ENCODE measurements around the gene CCM2L.

DNA sequence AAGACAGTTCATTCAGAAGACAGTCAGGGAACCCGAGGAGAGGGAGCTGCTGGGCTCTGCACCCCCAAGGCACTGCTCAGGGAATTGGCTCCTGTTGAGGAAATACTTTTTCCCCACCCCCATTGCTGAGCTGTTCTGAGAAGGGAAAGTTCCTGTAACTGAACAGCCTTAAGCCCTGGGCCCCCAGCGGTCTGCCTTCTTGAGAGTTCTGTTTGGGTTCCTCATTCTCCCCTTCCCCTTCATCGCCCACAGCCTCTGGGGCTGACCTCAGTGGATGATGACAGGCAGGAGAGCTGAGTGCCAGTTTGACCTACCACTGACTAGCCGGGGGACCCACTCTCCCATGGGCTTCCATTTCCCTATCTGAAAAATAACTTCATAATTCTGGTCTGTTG, 52.5 kb downstream of the CCM2L start:
- TF ChIP-seq, protein P1, sequence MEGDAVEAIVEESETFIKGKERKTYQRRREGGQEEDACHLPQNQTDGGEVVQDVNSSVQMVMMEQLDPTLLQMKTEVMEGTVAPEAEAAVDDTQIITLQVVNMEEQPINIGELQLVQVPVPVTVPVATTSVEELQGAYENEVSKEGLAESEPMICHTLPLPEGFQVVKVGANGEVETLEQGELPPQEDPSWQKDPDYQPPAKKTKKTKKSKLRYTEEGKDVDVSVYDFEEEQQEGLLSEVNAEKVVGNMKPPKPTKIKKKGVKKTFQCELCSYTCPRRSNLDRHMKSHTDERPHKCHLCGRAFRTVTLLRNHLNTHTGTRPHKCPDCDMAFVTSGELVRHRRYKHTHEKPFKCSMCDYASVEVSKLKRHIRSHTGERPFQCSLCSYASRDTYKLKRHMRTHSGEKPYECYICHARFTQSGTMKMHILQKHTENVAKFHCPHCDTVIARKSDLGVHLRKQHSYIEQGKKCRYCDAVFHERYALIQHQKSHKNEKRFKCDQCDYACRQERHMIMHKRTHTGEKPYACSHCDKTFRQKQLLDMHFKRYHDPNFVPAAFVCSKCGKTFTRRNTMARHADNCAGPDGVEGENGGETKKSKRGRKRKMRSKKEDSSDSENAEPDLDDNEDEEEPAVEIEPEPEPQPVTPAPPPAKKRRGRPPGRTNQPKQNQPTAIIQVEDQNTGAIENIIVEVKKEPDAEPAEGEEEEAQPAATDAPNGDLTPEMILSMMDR (IDR thresholded peaks at IDR 0.05): no peak
- no peak for TF ChIP-seq POLR2A (IDR thresholded peaks at IDR 0.05)

Data from lower leg skin (tissue), 3 donors.